ENCODE data around the gene SNX11.

The SNX11 gene

GRCh38 chr17:48131216-48131824 lies 23.8 kb downstream of the SNX11 start:
- in situ Hi-C loops (cut with HindIII; ENCODE audit: low sequenced_read_pairs), result no loop called here
- no peak overlapping the region for H3K4me3 ChIP-seq (ENCODE audit: low read depth, low read length)
- TF ChIP-seq, protein P1, sequence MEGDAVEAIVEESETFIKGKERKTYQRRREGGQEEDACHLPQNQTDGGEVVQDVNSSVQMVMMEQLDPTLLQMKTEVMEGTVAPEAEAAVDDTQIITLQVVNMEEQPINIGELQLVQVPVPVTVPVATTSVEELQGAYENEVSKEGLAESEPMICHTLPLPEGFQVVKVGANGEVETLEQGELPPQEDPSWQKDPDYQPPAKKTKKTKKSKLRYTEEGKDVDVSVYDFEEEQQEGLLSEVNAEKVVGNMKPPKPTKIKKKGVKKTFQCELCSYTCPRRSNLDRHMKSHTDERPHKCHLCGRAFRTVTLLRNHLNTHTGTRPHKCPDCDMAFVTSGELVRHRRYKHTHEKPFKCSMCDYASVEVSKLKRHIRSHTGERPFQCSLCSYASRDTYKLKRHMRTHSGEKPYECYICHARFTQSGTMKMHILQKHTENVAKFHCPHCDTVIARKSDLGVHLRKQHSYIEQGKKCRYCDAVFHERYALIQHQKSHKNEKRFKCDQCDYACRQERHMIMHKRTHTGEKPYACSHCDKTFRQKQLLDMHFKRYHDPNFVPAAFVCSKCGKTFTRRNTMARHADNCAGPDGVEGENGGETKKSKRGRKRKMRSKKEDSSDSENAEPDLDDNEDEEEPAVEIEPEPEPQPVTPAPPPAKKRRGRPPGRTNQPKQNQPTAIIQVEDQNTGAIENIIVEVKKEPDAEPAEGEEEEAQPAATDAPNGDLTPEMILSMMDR (IDR thresholded peaks at IDR 0.05; ENCODE audit: low read depth, low read length), result peak; percentile 89
- peak; percentile 63 for DNase-seq (ENCODE audit: low read depth, low spot score)

DNA sequence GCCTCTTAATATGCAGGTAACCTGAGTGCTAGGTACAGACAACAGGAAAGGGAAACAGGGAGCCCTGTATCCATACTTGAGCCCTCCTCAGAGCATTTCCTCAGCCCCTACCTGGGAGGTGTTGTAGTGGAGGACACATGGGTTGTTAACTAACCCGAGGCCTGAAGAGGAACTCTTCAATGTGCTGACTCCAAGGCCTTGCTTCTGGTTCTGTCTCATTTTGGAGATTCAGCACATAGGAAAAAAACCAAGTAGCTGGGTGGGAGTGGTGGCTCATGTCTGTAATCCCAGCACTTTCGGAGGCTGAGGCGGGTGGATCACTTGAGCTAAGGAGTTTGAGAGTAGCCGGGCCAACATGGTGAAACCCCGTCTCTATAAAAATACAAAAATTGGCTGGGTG lies 24.8 kb downstream of the SNX11 start:
- in situ Hi-C loops (cut with HindIII; ENCODE audit: low sequenced_read_pairs), result no loop called here
- TF ChIP-seq, protein P1 (IDR thresholded peaks at IDR 0.05; ENCODE audit: low read depth, low read length), result no peak
- no peak for DNase-seq (ENCODE audit: low read depth, low spot score)
- no peak overlapping the region for H3K4me3 ChIP-seq (ENCODE audit: low read depth, low read length)

DNA sequence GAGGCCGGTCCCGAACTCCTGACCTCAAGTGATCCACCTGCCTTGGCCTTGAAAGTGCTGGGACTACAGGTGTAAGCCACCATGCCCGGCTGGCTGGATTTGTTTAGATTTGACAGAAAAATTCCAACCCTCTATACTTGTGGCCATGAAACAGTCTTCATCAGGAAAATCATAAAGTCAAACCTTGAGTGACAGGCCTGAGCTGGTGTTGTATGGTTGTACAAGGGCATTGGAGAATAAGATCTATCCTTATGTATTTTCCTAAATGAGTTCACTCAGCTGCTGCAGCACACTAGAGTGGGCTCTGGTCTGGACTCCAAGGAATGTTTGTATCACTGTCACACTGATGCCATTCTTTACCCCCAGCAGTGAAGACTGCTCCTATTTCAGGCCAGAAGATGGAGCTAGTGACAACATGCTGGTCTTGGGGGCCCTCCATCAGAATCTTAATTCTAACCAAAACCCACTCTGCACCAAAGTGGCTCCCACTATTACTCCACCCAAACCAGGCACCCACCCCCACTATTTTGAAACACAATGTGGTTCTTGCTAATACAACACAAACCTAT lies 27.4 kb downstream of the SNX11 start:
- H3K4me3 ChIP-seq (ENCODE audit: low read depth, low read length), result no peak overlapping the region
- DNase-seq (ENCODE audit: low read depth, low spot score), result no peak
- TF ChIP-seq, protein P1 (IDR thresholded peaks at IDR 0.05; ENCODE audit: low read depth, low read length), result peak; percentile 25
- in situ Hi-C loops (cut with HindIII; ENCODE audit: low sequenced_read_pairs), result no loop called here

DNA sequence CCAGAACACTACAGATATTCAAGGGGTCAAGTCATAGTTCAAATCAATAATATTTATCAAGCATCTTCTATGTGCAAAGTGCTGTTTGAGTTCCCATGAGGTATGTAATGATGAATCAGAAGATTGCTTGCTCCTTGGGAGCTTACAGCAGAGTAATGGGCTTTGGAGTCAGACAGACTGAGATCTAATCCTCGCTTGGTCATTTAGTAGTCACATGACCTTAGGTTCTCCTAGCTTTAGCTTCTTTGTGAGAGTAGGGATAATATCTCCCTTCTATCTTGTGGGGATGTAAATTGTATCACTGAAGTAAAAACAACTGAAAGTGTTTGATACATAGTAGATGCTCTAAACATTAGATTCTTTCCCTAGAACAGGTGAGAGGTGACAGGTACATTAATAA lies 30.1 kb downstream of the SNX11 start:
- no peak for DNase-seq (ENCODE audit: low read depth, low spot score)
- H3K4me3 ChIP-seq (ENCODE audit: low read depth, low read length), result no peak overlapping the region
- in situ Hi-C loops (cut with HindIII; ENCODE audit: low sequenced_read_pairs), result no loop called here
- TF ChIP-seq, protein P1 (IDR thresholded peaks at IDR 0.05; ENCODE audit: low read depth, low read length), result no peak

DNA sequence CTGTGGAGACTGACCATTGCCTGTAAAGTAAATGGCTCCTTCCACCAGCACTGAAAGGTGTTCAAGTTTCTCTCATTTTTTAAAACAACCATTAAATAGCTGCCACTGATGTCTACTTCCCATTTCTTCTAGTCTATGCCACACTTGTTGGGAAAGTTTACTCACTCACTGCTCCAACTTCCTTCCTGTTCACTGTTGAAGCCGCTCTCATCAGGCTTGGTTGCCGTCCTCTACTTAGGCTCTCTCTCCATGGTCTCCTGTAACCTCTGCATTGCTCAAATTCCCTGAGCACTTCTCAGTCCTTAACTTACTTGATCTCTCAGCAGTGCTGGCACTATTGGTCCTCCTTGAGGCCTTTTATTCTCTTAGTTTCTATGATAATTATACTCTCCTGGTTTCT lies 32.4 kb downstream of the SNX11 start:
- TF ChIP-seq, protein P1 (IDR thresholded peaks at IDR 0.05; ENCODE audit: low read depth, low read length), result no peak
- in situ Hi-C loops (cut with HindIII; ENCODE audit: low sequenced_read_pairs), result no loop called here
- no peak for DNase-seq (ENCODE audit: low read depth, low spot score)
- H3K4me3 ChIP-seq (ENCODE audit: low read depth, low read length), result no peak overlapping the region

DNA sequence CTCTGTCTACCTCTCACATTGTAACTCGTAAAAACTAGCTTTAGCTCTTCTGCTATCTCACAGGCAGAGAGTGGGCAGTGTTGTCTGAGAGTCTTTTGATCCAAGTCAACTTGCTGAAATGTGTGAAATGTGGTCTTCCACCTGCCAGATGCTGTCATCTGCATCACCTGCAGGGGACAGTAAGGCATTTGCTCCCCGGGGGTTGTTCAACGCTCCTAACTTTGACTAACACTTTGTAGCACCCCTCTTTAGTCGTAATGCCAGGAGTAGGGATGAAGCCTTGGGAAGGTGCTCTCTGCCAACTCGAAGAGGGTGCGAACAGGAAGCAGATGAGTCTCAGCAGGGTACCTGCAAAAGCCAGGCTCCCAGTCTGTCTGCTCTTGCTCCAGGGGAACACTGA lies 36.1 kb downstream of the SNX11 start:
- no peak overlapping the region for H3K4me3 ChIP-seq (ENCODE audit: low read depth, low read length)
- in situ Hi-C loops (cut with HindIII; ENCODE audit: low sequenced_read_pairs), result no loop called here
- no peak for DNase-seq (ENCODE audit: low read depth, low spot score)
- TF ChIP-seq, protein P1 (IDR thresholded peaks at IDR 0.05; ENCODE audit: low read depth, low read length), result no peak

All from astrocyte of the spinal cord (primary cell).